Measurements from ENCODE around the gene TBL3.

The TBL3 gene

GRCh38 chr16:1976951-1977874 lies 5.4 kb downstream of the TBL3 start:
- no peak for DNase-seq (ENCODE audit: low read depth)
- no peak overlapping the region for H3K4me3 ChIP-seq (ENCODE audit: control insufficient read depth, low read depth, low read length)
- no peak for TF ChIP-seq CTCF (IDR thresholded peaks at IDR 0.05; ENCODE audit: control insufficient read depth, insufficient read depth, low read depth, low read length, missing control alignments)

DNA sequence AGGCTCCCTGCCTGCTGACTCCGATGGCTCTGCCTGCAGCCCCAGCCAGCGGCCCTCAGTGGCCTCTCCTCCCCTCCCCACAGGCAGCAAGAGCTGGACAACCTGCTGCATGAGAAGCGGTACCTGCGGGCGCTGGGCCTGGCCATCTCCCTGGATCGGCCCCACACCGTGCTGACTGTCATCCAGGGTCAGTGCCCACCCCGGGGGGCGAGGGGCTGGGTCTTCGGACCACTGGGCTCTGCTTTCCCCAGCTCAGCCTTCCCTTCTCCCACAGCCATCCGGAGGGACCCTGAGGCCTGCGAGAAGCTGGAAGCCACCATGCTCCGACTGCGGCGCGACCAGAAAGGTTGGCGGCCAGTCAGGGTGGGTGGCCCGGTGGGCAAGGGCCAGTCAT lies 6.0 kb downstream of the TBL3 start:
- H3K4me3 ChIP-seq (ENCODE audit: control insufficient read depth, low read depth, low read length) = no peak overlapping the region
- DNase-seq (ENCODE audit: low read depth) = no peak
- TF ChIP-seq CTCF (IDR thresholded peaks at IDR 0.05; ENCODE audit: control insufficient read depth, insufficient read depth, low read depth, low read length, missing control alignments) = no peak

DNA sequence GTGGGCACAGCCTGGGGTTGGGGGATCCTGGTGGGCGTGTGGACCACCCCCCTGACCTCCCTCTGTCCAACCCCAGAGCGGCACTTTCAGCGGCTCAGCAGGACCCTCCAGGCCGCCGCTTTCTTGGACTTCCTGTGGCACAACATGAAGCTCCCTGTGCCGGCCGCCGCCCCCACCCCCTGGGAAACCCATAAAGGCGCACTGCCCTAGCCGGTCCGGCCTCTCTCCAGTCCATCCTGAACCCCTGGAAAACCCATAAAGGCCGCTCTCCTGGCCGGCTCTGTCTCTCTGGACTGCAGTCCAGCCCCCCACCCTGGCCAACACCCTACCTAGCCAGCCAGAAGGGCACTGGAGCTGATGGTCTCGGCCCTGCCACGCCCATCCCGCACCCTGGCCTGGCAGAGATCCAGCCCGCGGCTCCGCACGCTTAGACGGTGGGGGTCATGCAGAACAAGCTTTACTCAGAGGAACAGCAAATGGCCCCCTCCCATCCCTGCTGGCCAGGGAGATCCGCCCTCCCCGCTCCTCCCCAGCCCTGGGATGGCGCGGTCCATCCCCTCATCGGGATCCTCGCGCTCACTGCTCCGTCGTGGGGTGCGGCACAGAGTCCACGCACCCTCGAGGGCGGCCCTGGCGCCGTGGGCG lies 6.7 kb downstream of the TBL3 start:
- DNase-seq (ENCODE audit: low read depth) = no peak
- H3K4me3 ChIP-seq (ENCODE audit: control insufficient read depth, low read depth, low read length) = no peak overlapping the region
- no peak for TF ChIP-seq CTCF (IDR thresholded peaks at IDR 0.05; ENCODE audit: control insufficient read depth, insufficient read depth, low read depth, low read length, missing control alignments)

DNA sequence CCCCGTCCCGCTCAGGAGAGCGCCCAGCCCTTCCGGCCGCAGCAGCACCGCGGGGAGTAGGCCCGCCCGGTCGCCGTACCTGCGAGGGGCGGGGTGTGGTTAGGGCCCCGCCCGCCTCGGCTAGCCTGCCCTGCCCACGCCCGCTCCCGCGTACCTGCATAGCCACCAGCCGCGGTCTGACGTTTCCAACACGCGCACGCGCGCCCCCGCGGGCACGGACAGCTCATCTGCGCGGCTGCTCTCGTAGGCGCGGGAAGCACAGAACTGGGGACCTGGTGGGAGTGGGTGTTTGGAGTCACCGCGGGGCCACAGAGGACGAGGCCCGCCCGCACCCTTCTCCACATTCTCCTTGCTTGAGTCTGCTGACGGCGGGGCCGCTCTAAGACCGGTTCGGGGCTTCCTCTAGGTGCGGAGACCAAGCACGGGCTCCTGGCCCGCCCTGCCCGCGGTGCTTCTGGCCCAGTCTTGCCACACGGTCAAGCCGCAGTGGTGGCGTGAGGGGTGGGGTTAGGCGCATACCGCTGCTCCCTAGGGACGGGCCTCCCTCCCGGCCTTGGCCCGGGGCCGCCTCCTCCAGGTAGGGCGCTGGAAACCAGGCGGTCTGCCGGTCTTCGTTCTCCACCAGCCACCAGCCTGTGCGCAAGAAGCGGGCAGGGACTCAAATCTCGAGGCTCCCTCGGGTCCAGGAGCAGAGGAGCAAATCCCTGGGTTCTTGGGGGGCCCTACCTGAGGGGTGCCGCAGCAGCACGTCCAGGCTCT lies 7.6 kb downstream of the TBL3 start:
- no peak overlapping the region for H3K4me3 ChIP-seq (ENCODE audit: control insufficient read depth, low read depth, low read length)
- no peak for TF ChIP-seq CTCF (IDR thresholded peaks at IDR 0.05; ENCODE audit: control insufficient read depth, insufficient read depth, low read depth, low read length, missing control alignments)
- no peak for DNase-seq (ENCODE audit: low read depth)

DNA sequence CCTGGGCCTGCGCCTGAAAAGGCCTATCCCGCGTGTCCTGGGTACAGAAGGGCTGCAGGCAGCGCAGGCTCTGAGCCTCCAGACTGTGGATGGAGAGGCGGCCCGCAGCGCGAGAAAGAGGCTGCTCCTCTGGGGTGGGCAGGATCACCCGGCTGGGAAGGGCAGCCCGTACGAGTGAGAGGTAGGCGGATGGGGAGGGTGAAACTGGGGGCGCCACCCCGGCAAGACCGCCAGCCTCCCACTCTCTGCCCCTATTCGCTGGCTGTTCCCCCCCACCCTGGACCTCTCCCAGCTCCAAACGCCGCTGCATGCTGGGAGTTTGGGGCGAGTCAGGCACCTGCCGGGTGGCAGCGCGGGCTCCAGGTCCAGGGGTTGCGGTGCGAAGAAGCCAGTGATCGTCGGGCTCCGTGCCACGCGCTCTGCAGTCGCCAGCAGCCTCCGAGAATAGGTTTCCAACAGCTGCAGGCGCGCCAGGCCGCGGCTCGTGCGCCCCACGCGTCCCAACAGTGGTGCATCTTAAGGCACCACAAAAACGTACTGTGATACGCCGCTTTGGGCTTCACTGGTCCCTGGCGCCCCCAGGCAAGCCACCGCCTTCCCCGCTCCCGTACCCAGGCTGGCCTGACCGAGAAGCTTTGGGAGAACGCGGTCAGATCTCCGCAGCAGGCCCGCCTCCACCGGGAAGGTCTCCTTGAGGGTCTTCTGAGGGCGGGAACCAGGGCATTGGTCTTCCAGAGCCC lies 8.3 kb downstream of the TBL3 start:
- no peak overlapping the region for H3K4me3 ChIP-seq (ENCODE audit: control insufficient read depth, low read depth, low read length)
- no peak for TF ChIP-seq CTCF (IDR thresholded peaks at IDR 0.05; ENCODE audit: control insufficient read depth, insufficient read depth, low read depth, low read length, missing control alignments)
- DNase-seq (ENCODE audit: low read depth) = no peak

DNA sequence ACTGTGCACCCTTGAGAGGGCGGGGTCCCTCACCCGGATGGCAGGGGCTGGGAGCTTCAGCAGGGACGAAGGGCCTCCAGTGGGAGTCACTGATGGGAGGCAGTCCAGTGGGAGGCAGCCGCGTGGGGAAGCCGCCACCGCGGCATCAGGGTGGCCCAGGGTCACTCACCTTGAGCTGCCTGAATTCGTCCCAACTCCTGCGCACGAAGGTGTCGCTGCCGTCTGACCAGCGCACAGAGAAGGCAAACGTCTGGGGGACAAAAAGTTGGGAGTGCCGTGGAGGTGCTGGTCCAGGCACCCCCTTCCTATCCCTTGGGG lies 8.9 kb downstream of the TBL3 start:
- no peak overlapping the region for H3K4me3 ChIP-seq (ENCODE audit: control insufficient read depth, low read depth, low read length)
- no peak for DNase-seq (ENCODE audit: low read depth)

More for the DNA sequence above, 8.9 kb downstream of the TBL3 start:
- no peak for TF ChIP-seq CTCF (IDR thresholded peaks at IDR 0.05; ENCODE audit: control insufficient read depth, insufficient read depth, low read depth, low read length, missing control alignments)

Measured in AG09309 (cell line).